GM12878 (cell line): ENCODE results near the gene GPBP1. TPM values are rescaled to one million over a fixed set of nuclear protein-coding genes. Genes with fewer than 3 reads are reported as not detected.

ENCODE experiments used
- CTCF ChIP-seq, 3 experiments: IDR thresholded peaks in 2 of 3; conservative IDR thresholded peaks in 1 of 3; 2 replicates each; pipeline ENCODE4 v1.5.1; 2011; ENCODE audit warnings: low read depth in 3 of 3, low read length in 3 of 3, mild to moderate bottlenecking in 3 of 3, control low read depth in 2 of 3, moderate library complexity in 2 of 3, inconsistent platforms in 1 of 3, mixed read lengths in 1 of 3; ENCODE audit not compliant: control insufficient read depth in 2 of 3, insufficient read depth in 1 of 3; ENCODE audit errors: extremely low read depth in 1 of 3
- DPF2 ChIP-seq: fragments of 450-650 bp; IDR thresholded peaks from 2 replicates; pipeline ENCODE4 v1.6.1; 2017; ENCODE audit warnings: mild to moderate bottlenecking
- FOXM1 ChIP-seq: IDR thresholded peaks from 2 replicates; pipeline ENCODE4 v1.6.1; 2012; ENCODE audit warnings: low read depth, mild to moderate bottlenecking, inconsistent platforms, low read length, moderate library complexity
- KAT2A ChIP-seq: conservative IDR thresholded peaks from 2 replicates; pipeline ENCODE4 v1.6.1; 2011; ENCODE audit warnings: low read depth, low read length; ENCODE audit not compliant: control insufficient read depth
- MEF2B ChIP-seq: fragments of 450-650 bp; IDR thresholded peaks from 2 replicates; pipeline ENCODE4 v1.6.1; 2018; ENCODE audit warnings: mild to moderate bottlenecking, moderate library complexity; ENCODE audit not compliant: partially characterized antibody, poor library complexity, severe bottlenecking
- MYC ChIP-seq: IDR thresholded peaks from 2 replicates; pipeline ENCODE4 v1.6.1; 2011; ENCODE audit warnings: mild to moderate bottlenecking, low read length, moderate library complexity, inconsistent platforms; ENCODE audit not compliant: insufficient read depth, insufficient replicate concordance, insufficient read length, severe bottlenecking
- NBN ChIP-seq: fragments of 450-650 bp; IDR thresholded peaks from 2 replicates; pipeline ENCODE4 v1.6.1; 2016
- NRF1 ChIP-seq: conservative IDR thresholded peaks from 2 replicates; pipeline ENCODE4 v1.6.1; 2011; ENCODE audit warnings: mild to moderate bottlenecking, low read depth, low read length, improper control_type of control experiment
- POU2F2 ChIP-seq: IDR thresholded peaks from 3 replicates; pipeline ENCODE4 v1.6.1; 2011; ENCODE audit warnings: low read depth, mild to moderate bottlenecking, low read length, borderline replicate concordance
- RAD21 ChIP-seq: IDR thresholded peaks from 2 replicates; pipeline ENCODE4 v1.6.1; 2011; ENCODE audit warnings: mild to moderate bottlenecking, low read depth, low read length, moderate library complexity; ENCODE audit not compliant: insufficient read depth
- RCOR1 ChIP-seq: conservative IDR thresholded peaks from 2 replicates; pipeline ENCODE4 v1.6.1; 2012; ENCODE audit warnings: low read depth, low read length, improper control_type of control experiment
- ZBTB4 ChIP-seq: fragments of 450-650 bp; formaldehyde crosslinking; IDR thresholded peaks from 2 replicates; pipeline ENCODE4 v1.4.0; 2022; ENCODE audit warnings: mild to moderate bottlenecking, moderate library complexity
- ZBTB40 ChIP-seq: fragments of 450-650 bp; IDR thresholded peaks from 2 replicates; pipeline ENCODE4 v1.6.1; 2016; ENCODE audit warnings: mild to moderate bottlenecking, moderate library complexity, borderline replicate concordance
- ZNF592 ChIP-seq: fragments of 450-650 bp; IDR thresholded peaks from 2 replicates; pipeline ENCODE4 v1.6.1; 2017; ENCODE audit warnings: mild to moderate bottlenecking, moderate library complexity
- polyA plus RNA-seq, 11 experiments: library from polyadenylated mRNA; depleted of rRNA in 4 of 11; unstranded in 6 of 11; stranded (reverse) in 5 of 11; fragments of >200 nt; fragmentation: Nextera tagmentation in 4 of 11; fragmentation: Illumina TruSeq in 1 of 11; extraction: Ambion mirVana in 4 of 11; extraction: Trizol in 1 of 11; gene quantifications; 1 replicate in 1 of 11; 2 replicates in 10 of 11; pipeline versions ENCODE4 v1.2.1 to v1.2.3, GENCODE V29; 2011 to 2016; ENCODE audit warnings: inconsistent platforms in 2 of 11, missing spikeins in 2 of 11, low read depth in 1 of 11
- total RNA-seq, 4 experiments: library from RNA; depleted of rRNA in 3 of 4; stranded (reverse); fragments of >200 nt in 3 of 4; fragmentation: Illumina TruSeq in 1 of 4; extraction: Trizol in 1 of 4; gene quantifications; 2 replicates each; pipeline versions ENCODE4 v1.2.1 to v1.2.3, GENCODE V29; 2013 to 2021

The GPBP1 gene
- total and polyA plus RNA-seq, 10 of the 15 experiments (the other 5 are each of a cell fraction or from before 2014, with no cell fraction given) = 27.0 to 96.2 (median 55.4) TPM

- TF ChIP-seq ZBTB40 (no peak), RCOR1 (peak; percentile 95), ZNF592 (peak; percentile 85; the same call in 1 of the 2 replicates), DPF2 (peak; percentile 94), KAT2A (no peak), POU2F2 (peak; percentile 39; the same call in 2 of the 3 replicates), FOXM1 (0 out of 2 replicates have a peak, but pooled peaks have one; percentile 8), NBN (peak; percentile 90; the same call in 1 of the 2 replicates), CTCF (IDR thresholded peaks at IDR 0.05 in 2 of 3, conservative IDR thresholded peaks at IDR 0.05 in 1 of 3; ENCODE audit: control insufficient read depth in 2 of 3, extremely low read depth in 1 of 3, insufficient read depth in 1 of 3, low read depth in 3 of 3, low read length in 3 of 3) (no peak), MYC (no peak), MEF2B (peak; percentile 76), ZBTB4 (CRISPR knock-in tag) (no peak), NRF1 (peak; percentile 49), RAD21 (no peak)
These were observed at the start of gene GPBP1 (continued) for GRCh38 chr5:57173319-57174127.
